Muscle layer of colon (tissue), 2 donors: ENCODE data around the gene HMX1.

Experiments used
- H3K27ac ChIP-seq: one replicate; pipeline ENCODE4 v1.7.0; 2013; ENCODE audit warnings: low read depth, mild to moderate bottlenecking, low read length, moderate library complexity
- H3K27me3 ChIP-seq, 2 donors: one replicate each; pipeline ENCODE4 v1.7.0; 2013; ENCODE audit warnings: low read length in 2 of 2, mild to moderate bottlenecking in 2 of 2; ENCODE audit not compliant: insufficient read depth in 2 of 2, control insufficient read depth in 1 of 2
- H3K36me3 ChIP-seq: one replicate; pipeline ENCODE4 v1.7.0; 2013; ENCODE audit warnings: mild to moderate bottlenecking, low read length; ENCODE audit not compliant: insufficient read depth
- H3K4me1 ChIP-seq: one replicate; pipeline ENCODE4 v1.7.0; 2013; ENCODE audit warnings: mild to moderate bottlenecking, low read length; ENCODE audit not compliant: insufficient read depth
- H3K4me3 ChIP-seq, 2 donors: one replicate each; pipeline ENCODE4 v1.7.0; 2013; ENCODE audit warnings: low read length in 2 of 2, low read depth in 1 of 2, mild to moderate bottlenecking in 1 of 2, moderate library complexity in 1 of 2
- H3K9ac ChIP-seq: one replicate; pipeline ENCODE4 v1.7.0; 2013; ENCODE audit warnings: low read length
- H3K9me3 ChIP-seq: one replicate; pipeline ENCODE4 v1.7.0; 2013; ENCODE audit warnings: mild to moderate bottlenecking, low read length
- donor health status: abdominal sarcoma.
- donor health status: Adenocarcinoma of cecum.

HMX1 gene

GRCh38 chr4:8888856-8889255 lies 17.2 kb upstream of the HMX1 start:
- peaks cover 0 to 70% of the 10 kb centered on the region in 2 donors for H3K27me3 ChIP-seq
- no peaks in the 10 kb centered on the region for H3K4me1 ChIP-seq
- H3K27ac ChIP-seq, result no peak overlapping the region

GRCh38 chr4:8886612-8887406 lies 15.2 kb upstream of the HMX1 start:
- peaks cover 0 to 55% of the 10 kb centered on the region in 2 donors for H3K27me3 ChIP-seq
- H3K9ac ChIP-seq, result no peak overlapping the region
- peaks cover 9% of the 10 kb centered on the region for H3K9me3 ChIP-seq
- H3K27ac ChIP-seq, result no peak overlapping the region
- H3K4me1 ChIP-seq, result no peaks in the 10 kb centered on the region
- no peak overlapping the region for H3K4me3 ChIP-seq
- H3K36me3 ChIP-seq, result no peaks in the 10 kb centered on the region

More at GRCh38 chr4:8888856-8889255, 17.2 kb upstream of the HMX1 start:
- Histone ChIP-seq H3K9me3 (peaks cover 9% of the 10 kb centered on the region), H3K36me3 (no peaks in the 10 kb centered on the region), H3K4me3 (no peak overlapping the region), H3K9ac (no peak overlapping the region)

- no peaks in the 10 kb centered on the region for H3K4me1 ChIP-seq
- H3K9ac ChIP-seq, result no peak overlapping the region
- H3K4me3 ChIP-seq, result no peak overlapping the region
- H3K36me3 ChIP-seq, result no peaks in the 10 kb centered on the region
- peaks cover 8% of the 10 kb centered on the region for H3K9me3 ChIP-seq
- peaks cover 0 to 27% of the 10 kb centered on the region in 2 donors for H3K27me3 ChIP-seq
- H3K27ac ChIP-seq, result no peak overlapping the region
Measured at GRCh38 chr4:8882239-8882638, 10.6 kb upstream of the HMX1 start.

- Histone ChIP-seq H3K9me3 (no peaks in the 10 kb centered on the region), H3K4me1 (no peaks in the 10 kb centered on the region), H3K27me3 (peaks cover 3 to 26% of the 10 kb centered on the region in 2 donors), H3K27ac (no peak overlapping the region), H3K36me3 (no peaks in the 10 kb centered on the region), H3K9ac (no peak overlapping the region), H3K4me3 (no peak overlapping the region)
Measured at GRCh38 chr4:8880851-8881250, 9.2 kb upstream of the HMX1 start.

- Histone ChIP-seq H3K27ac (no peak overlapping the region), H3K27me3 (peaks cover 11 to 31% of the 10 kb centered on the region in 2 donors), H3K4me3 (no peak overlapping the region), H3K36me3 (no peaks in the 10 kb centered on the region), H3K9ac (no peak overlapping the region), H3K9me3 (no peaks in the 10 kb centered on the region), H3K4me1 (no peaks in the 10 kb centered on the region)
Measured at GRCh38 chr4:8879574-8879973, 7.9 kb upstream of the HMX1 start.

- H3K27me3 ChIP-seq, result peaks cover 14 to 42% of the 10 kb centered on the region in 2 donors
- H3K4me1 ChIP-seq, result no peaks in the 10 kb centered on the region
- H3K27ac ChIP-seq, result no peak overlapping the region
- no peaks in the 10 kb centered on the region for H3K36me3 ChIP-seq
- H3K4me3 ChIP-seq, result no peak overlapping the region
- no peaks in the 10 kb centered on the region for H3K9me3 ChIP-seq
- H3K9ac ChIP-seq, result no peak overlapping the region
Measured at GRCh38 chr4:8878421-8878820, 6.8 kb upstream of the HMX1 start.

GRCh38 chr4:8877780-8878040 lies 6.1 kb upstream of the HMX1 start:
- no peaks in the 10 kb centered on the region for H3K36me3 ChIP-seq
- H3K4me1 ChIP-seq, result no peaks in the 10 kb centered on the region
- no peak overlapping the region for H3K4me3 ChIP-seq
- H3K9ac ChIP-seq, result no peak overlapping the region
- H3K27me3 ChIP-seq, result peaks cover 19 to 49% of the 10 kb centered on the region in 2 donors
- no peaks in the 10 kb centered on the region for H3K9me3 ChIP-seq
- no peak overlapping the region for H3K27ac ChIP-seq

GRCh38 chr4:8876982-8877779 lies 5.5 kb upstream of the HMX1 start:
- Histone ChIP-seq H3K27ac (no peak overlapping the region), H3K4me1 (no peaks in the 10 kb centered on the region), H3K27me3 (peaks cover 23 to 53% of the 10 kb centered on the region in 2 donors), H3K9ac (no peak overlapping the region), H3K4me3 (no peak overlapping the region), H3K9me3 (no peaks in the 10 kb centered on the region), H3K36me3 (no peaks in the 10 kb centered on the region)

- Histone ChIP-seq H3K4me1 (no peaks in the 10 kb centered on the region), H3K4me3 (no peak overlapping the region), H3K27ac (no peak overlapping the region), H3K9ac (no peak overlapping the region), H3K9me3 (no peaks in the 10 kb centered on the region), H3K36me3 (no peaks in the 10 kb centered on the region), H3K27me3 (peaks cover 28 to 58% of the 10 kb centered on the region in 2 donors)
Measured at GRCh38 chr4:8874896-8875680, 3.4 kb upstream of the HMX1 start.

- no peaks in the 10 kb centered on the region for H3K4me1 ChIP-seq
- no peak overlapping the region for H3K4me3 ChIP-seq
- H3K9ac ChIP-seq, result no peak overlapping the region
- H3K27ac ChIP-seq, result no peak overlapping the region
- H3K36me3 ChIP-seq, result no peaks in the 10 kb centered on the region
- H3K9me3 ChIP-seq, result no peaks in the 10 kb centered on the region
- H3K27me3 ChIP-seq, result peaks cover 36 to 66% of the 10 kb centered on the region in 2 donors
Measured at GRCh38 chr4:8874003-8874895, 2.6 kb upstream of the HMX1 start.
